ENCODE data around the gene MNX1. TPM values are rescaled to one million over a fixed set of nuclear protein-coding genes. Genes with fewer than 3 reads are reported as not detected.

MNX1 gene
- total RNA-seq, 4 donors from 2014 or later = not detected

DNA sequence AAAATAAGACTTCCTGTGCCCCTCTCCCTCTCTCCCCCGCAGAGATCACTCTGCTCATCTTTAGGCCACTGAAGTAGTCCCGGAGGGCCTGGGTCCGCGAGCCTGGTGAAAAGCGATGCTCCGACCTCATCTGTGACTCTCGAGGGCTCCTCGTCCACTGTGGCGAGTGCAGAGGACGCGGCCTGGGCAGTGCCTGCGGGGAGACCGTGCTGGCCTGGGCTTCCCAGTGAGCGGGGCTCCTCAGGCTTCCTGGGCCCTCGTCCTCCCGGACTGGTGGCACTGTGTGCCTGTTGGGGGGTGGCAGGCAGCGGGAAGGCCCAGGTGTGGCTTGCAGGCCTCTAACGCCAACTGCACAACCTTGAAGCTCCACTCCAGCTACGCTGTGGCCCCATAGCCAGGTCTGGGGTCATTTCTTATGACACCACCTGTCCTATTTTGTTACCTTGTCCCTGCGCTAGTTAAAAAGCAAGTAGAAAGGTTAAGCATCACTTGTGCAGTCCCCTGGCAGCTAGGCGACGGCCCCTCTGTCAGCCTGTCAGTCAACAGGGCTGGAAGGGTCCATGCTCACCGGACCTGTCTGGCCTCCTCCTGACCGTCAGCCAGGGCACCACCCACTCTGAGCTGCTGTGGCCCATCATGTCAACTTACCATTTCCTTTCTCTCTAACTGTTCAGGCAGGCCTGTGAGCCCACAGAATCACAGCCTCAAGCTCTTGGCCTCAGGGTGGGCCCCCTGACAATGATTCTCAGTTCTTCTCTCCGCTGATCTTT, 20.5 kb downstream of the MNX1 start:
- Histone ChIP-seq H3K36me3 (peaks cover 0 to 5% (median 0%) of the 10 kb centered on the region in 3 donors), H3K4me1 (peaks cover 0 to 8% (median under 1%) of the 10 kb centered on the region in 4 donors), H3K27me3 (peaks cover 0 to 38% of the 10 kb centered on the region in 2 donors), H3K27ac (no peak overlapping the region), H3K4me3 (no peak overlapping the region), H3K9me3 (no peaks in the 10 kb centered on the region)
- WGBS, 2 donors = 93 to 94% methylated on average over 18 to 24 of the region's 25 CpGs
- no peak for DNase-seq (ENCODE audit: low spot score in 2 of 2)
- TF ChIP-seq EP300 (IDR thresholded peaks at IDR 0.05) = no peak

DNA sequence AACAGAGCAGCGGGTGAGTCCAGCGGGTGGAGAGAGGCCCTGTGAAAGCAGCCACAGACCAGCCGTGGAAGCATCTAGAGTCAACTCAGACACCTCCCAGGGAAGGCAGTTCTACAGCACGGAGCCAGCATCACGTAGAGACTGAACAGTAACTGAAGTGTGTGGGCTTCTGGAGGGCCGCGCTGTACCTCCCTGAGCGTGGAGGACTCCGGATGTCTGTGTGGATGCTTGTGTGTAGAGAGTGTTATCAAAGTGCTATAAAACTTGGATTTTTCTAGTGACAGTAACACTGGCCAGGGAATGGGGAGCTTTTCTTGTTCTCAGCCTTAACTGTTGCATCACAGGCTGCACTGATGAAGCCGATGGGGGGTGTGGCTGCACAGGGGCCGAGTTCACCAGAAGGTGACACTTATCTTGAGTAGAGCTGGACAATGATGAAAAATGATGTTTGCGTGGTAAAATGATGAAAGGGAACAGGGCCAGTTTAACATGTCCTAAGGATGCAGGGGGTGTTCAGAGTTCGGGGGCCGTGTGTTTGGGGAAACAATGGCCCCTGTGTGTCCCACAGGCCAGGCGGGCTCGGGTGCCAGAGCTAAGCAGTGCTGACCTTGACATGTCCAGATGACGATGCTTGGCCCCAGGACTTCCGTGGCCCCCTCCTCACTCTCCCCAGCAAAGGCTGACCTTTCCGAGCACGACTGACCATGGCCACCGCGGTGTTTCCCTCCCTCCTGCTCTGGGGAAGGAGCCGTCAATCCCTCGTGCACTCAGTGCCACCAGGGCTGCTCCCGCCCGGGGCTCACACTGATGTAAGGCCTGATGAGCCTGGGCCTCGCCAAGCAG, 21.9 kb downstream of the MNX1 start:
- Histone ChIP-seq H3K4me3 (no peak overlapping the region), H3K4me1 (peaks cover 0 to 17% (median 2%) of the 10 kb centered on the region in 4 donors), H3K36me3 (peaks cover 0 to 5% (median 0%) of the 10 kb centered on the region in 3 donors), H3K9me3 (no peaks in the 10 kb centered on the region), H3K27me3 (peaks cover 0 to 26% of the 10 kb centered on the region in 2 donors), H3K27ac (no peak overlapping the region)
- WGBS, 2 donors = 53 to 63% methylated on average over 25 to 26 of the region's 27 CpGs
- DNase-seq (ENCODE audit: low spot score in 2 of 2) = no peak
- TF ChIP-seq EP300 (IDR thresholded peaks at IDR 0.05) = no peak
- no peak for TF ChIP-seq POLR2A (IDR thresholded peaks at IDR 0.05)

DNA sequence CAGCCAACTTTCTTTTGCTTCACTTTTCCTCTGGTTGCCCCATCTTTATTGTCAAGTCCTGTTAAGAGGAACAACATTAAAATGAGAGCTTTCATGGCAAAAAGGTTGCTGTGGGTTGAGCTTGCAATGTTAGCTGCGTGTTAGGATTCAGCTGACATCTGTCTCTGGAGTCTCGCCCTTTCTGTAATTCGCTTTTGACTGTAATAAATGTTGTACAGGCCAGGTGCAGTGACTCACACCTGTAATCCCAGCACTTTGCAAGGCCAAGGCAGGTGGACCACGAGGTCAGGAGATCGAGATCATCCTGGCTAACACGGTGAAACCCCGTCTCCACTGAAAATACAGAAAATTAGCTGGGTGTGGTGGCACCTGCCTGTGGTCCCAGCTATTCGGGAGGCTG, 24.1 kb downstream of the MNX1 start:
- Histone ChIP-seq H3K4me3 (no peak overlapping the region), H3K27me3 (peaks cover 0 to 5% of the 10 kb centered on the region in 2 donors), H3K4me1 (peaks cover 0 to 17% (median 2%) of the 10 kb centered on the region in 4 donors), H3K9me3 (no peaks in the 10 kb centered on the region), H3K27ac (no peak overlapping the region), H3K36me3 (peaks cover 0 to 10% (median 0%) of the 10 kb centered on the region in 3 donors)
- WGBS, 2 donors = 91 to 93% methylated on average over 8 of the region's 8 CpGs
- DNase-seq (ENCODE audit: low spot score in 2 of 2) = no peak
- TF ChIP-seq POLR2A (IDR thresholded peaks at IDR 0.05) (no peak), EP300 (IDR thresholded peaks at IDR 0.05) (no peak)
- TF ChIP-seq, protein P1, sequence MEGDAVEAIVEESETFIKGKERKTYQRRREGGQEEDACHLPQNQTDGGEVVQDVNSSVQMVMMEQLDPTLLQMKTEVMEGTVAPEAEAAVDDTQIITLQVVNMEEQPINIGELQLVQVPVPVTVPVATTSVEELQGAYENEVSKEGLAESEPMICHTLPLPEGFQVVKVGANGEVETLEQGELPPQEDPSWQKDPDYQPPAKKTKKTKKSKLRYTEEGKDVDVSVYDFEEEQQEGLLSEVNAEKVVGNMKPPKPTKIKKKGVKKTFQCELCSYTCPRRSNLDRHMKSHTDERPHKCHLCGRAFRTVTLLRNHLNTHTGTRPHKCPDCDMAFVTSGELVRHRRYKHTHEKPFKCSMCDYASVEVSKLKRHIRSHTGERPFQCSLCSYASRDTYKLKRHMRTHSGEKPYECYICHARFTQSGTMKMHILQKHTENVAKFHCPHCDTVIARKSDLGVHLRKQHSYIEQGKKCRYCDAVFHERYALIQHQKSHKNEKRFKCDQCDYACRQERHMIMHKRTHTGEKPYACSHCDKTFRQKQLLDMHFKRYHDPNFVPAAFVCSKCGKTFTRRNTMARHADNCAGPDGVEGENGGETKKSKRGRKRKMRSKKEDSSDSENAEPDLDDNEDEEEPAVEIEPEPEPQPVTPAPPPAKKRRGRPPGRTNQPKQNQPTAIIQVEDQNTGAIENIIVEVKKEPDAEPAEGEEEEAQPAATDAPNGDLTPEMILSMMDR (IDR thresholded peaks at IDR 0.05) = no peak

DNA sequence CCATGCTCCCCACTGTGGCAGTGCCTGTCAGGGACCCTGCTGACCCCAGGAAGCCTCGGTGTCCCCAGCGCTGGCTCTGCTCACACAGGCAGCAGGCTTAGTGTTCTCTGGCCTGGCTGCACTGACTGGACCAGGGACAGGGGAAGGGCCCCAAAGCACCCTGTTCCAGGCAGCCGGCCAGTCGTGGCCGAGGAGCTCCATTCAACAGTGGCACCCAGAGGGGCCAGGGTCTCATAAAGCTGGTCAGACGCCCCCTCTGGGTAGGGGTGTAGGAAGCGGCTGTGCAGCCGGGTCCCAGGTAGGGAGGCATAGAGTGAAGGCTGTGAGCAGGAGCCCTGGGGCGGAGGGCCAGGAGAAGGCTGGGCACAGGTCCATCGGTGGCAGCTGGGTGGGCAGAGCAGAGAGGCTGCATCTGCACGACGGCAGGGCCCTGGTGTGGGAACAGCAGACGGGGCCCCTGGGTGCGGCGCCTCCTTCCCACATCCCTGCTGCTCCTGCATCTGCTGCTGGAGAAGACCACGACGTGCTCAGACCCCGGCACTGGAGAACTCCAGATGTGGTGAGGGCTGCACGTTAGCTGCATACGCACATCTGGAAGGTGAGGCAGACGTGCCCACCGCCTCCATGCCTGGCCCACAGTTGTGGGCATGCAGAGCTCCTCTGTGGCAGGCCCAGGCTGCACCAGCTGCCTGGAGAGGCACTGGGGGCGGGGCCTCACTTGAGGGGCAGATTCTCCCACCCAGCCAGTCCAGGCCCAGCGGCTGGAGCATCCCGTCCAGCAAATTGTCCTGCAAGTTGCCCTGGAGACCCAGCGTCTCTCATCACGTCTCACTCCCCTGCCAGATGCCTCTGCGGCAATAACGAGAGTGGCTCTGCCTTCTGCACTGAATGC, 25.1 kb downstream of the MNX1 start:
- 86 to 87% methylated on average over 29 of the region's 29 CpGs for WGBS, 2 donors
- Histone ChIP-seq H3K36me3 (peaks cover 0 to 16% (median 0%) of the 10 kb centered on the region in 3 donors), H3K4me1 (peaks cover 0 to 17% (median 2%) of the 10 kb centered on the region in 4 donors), H3K9me3 (no peaks in the 10 kb centered on the region), H3K27me3 (no peaks in the 10 kb centered on the region), H3K4me3 (no peak overlapping the region), H3K27ac (peak overlapping the region; percentile 42 to 88 (median 70))
- DNase-seq (ENCODE audit: low spot score in 2 of 2) = no peak
- TF ChIP-seq POLR2A (IDR thresholded peaks at IDR 0.05) = no peak
- TF ChIP-seq, protein P1 (IDR thresholded peaks at IDR 0.05) = no peak
- no peak for TF ChIP-seq EP300 (IDR thresholded peaks at IDR 0.05)

DNA sequence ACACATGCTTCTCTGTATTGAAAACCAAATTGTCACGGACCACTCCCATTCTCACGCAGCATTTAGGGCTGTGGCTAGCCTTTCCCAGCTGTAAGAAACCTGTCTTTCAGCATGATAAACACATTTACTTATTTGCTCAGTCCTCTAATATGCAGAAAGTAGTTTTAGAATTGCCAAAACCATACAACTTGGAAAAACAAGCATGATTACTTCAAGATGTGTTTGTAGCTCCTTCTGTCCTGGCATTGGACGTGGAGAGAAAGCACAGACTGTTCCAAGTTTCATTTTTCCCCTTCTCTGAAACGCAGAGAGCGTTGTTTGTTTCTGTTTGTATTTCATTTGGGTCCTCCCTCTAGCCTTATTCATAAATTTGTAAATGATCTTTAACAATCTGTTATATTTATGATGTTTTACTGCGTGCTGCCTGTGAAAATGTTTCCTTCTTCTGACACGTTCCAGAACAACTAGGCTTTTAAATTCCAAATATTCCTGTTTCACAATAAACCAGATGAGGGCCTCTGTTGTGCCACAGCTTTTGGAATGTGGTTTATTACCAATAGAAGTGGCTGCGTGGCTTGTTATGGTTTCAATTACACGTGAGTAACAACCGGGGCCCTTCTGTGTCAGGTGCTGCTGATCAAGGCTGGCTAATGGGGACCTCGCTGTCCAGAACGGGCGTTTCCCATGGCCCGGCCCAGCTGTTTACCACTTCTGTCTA, 26.1 kb downstream of the MNX1 start:
- H3K27ac ChIP-seq = peak overlapping the region; percentile 42 to 88 (median 70)
- peaks cover 0 to 22% (median 0%) of the 10 kb centered on the region in 3 donors for H3K36me3 ChIP-seq
- H3K9me3 ChIP-seq = peaks cover 0 to 6% (median 1%) of the 10 kb centered on the region in 4 donors
- no peaks in the 10 kb centered on the region for H3K27me3 ChIP-seq
- 40 to 44% methylated on average over 14 of the region's 14 CpGs for WGBS, 2 donors
- H3K4me3 ChIP-seq = peak overlapping the region in 1 of 4 donors; percentile 25
- DNase-seq (ENCODE audit: low spot score in 2 of 2) = peak; percentile 25 to 60
- peak; percentile 29 to 78 for TF ChIP-seq EP300 (IDR thresholded peaks at IDR 0.05)
- TF ChIP-seq, protein P1 (IDR thresholded peaks at IDR 0.05) = no peak
- H3K4me1 ChIP-seq = peaks cover 0 to 17% (median 2%) of the 10 kb centered on the region in 4 donors

All from tibial nerve (tissue), 4 donors.